Measurements from ENCODE around the gene HMGCS2.

- TF ChIP-seq CTCF (IDR thresholded peaks at IDR 0.05; ENCODE audit: low read depth, low read length, missing input control) (no peak), EGR1 (IDR thresholded peaks at IDR 0.05; ENCODE audit: low read depth in 2 of 2) (no peak), JUND (IDR thresholded peaks at IDR 0.05) (no peak), REST (IDR thresholded peaks at IDR 0.05) (no peak), RAD21 (IDR thresholded peaks at IDR 0.05) (no peak), YY1 (IDR thresholded peaks at IDR 0.05) (no peak), GABPA (IDR thresholded peaks at IDR 0.05 in 1 of 2, conservative IDR thresholded peaks at IDR 0.05 in 1 of 2) (no peak), RXRA (IDR thresholded peaks at IDR 0.05) (peak; percentile 20 to 75)
Observed at GRCh38 chr1:119721896-119722295, 46.8 kb downstream of the HMGCS2 start.
